GM21528 (cell line): ENCODE data around the gene PRELID3B.
A peak's percentile ranks its signal among the peaks of the same experiment; 100 is the strongest.
"Not testable (repeated sequence)": the region's sequence is repeated elsewhere in the genome, so short reads cannot be mapped to it uniquely, and the experiment has no call there.

Experiments
- ATAC-seq: cut with Tn5 transposase; IDR thresholded peaks from one replicate; pipeline ENCODE4 v1.9.1; 2021; ENCODE audit warnings: mild to moderate bottlenecking, moderate library complexity; ENCODE audit not compliant: unreplicated experiment, low FRiP score

PRELID3B gene

DNA sequence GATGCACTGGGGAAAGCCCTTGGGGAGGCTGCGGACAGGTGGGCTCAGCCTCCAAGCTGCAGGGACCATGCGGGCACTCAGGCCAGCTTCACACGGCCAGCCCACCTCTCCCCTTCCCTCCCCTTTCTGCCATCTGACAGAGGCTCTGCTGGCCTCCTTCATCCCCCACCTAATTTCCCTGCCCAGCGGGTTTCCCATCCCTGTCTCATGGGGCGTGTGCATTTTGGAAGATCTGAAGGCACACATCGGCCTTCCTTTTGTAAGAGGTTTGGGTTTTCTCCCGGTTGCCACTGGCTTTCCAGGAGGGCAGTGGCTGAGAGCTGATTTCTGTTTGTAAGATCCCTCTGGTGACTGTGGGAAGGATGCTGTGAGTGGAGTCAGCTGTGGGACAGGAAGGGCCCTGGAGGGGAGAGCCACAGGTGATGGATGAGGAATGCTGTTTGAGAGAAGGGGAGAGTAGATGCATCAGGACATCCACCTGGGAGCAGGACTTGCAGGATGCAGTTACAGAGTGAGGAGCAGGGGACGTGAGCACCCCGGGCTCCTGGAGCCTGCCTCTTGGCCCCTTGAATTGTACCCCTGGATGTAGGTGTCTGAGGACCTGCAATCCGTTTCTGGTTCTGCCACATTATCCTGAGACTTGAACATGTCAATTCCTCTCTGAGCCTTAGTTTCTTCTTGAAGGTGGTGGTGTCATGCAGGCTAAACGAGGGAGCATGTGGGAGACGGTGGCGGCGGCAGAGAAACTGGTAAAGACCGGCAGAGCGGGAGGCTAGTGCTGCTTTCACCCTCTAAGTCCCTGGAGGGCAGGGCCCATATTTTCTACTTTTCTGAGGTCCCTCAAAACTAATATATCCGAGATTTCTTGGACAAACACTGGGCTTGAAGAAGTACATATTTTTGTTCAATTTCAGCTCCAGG, 29.3 kb downstream of the PRELID3B start:
- ATAC-seq = no peak

DNA sequence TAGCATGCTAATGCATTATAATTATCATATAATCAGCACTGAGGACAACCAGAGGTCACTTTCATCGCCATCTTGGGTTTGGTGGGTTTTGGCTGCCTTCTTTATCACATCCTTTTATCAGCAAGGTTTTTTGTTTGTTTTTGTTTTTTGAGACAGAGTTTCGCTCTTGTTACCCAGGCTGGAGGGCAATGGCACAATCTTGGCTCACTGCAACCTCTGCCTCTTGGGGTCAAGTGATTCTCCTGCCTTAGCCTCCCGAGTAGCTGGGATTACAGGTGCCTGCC, 30.8 kb downstream of the PRELID3B start:
- not testable (repeated sequence) for ATAC-seq

DNA sequence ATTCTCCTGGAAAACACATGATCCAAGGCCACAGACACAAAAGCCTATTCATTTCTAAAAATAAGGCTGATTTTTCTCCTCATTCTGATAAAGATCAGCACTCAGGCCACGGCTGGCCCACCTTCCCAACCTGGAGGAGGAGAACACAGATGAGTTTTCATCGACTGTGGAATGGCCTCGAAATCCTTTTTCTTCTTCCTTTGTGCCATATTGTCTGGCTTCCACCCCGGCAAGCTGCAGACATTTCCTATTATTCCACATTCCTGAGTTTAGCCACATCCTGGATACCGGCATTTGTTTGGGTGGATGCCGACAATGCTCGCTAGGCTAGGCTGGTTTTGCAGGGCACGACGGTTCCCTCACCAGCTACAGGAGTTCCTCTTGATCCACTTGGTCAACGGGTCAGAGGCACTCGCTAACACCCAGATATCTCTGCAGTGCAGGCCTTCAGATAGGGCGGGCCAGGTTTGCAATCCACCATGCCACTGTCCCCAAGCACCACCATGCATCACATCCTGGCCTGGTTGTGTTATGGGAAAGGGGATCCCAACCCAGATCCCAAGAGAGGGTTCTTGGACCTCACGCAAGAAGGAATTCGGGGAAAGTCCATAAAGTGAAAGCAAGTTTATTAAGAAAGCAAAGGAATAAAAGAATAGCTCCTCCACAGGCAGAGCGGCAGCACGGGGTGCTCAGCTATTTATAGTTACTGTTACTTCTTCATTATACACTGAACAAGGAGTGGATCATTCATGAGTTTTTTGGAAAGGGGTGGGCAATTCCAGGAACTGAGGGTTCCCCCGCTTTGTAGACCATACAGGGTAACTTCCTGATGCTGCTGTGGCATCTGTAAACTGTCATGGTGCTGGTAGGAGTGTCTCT, 31.4 kb downstream of the PRELID3B start:
- no peak for ATAC-seq

DNA sequence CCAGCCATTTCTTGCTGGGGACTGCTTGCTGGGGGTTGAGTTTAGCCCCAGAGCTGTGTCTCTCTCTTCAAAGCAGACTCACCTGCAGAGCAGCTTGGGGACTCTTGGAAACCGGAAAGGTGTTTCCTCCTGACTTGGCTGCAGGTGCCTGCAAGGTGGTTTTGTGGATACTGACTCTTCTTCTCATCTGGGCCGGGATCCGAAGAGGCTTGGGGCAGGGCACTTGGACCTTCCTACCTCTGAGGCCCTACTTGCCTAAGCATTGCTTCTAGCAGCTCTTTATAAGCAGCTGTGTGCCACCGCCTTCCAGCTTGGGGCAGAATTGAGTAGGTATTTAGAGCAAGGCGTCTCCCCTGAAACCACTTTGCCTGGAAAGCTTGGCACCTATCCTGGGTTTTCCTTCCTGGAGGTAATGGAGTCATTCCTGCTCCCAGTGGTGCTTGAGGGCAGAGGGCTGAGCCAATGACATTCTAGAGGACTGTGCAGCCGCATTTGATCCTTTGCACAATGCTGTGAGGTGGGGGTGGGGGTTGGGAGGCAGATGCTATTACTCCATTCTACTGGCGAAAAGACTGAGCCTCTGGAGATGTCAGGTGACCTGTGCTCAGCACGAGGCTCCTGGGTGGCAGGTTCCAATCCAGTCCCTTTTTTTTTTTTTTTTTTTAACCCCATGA, 32.1 kb downstream of the PRELID3B start:
- ATAC-seq = no peak

DNA sequence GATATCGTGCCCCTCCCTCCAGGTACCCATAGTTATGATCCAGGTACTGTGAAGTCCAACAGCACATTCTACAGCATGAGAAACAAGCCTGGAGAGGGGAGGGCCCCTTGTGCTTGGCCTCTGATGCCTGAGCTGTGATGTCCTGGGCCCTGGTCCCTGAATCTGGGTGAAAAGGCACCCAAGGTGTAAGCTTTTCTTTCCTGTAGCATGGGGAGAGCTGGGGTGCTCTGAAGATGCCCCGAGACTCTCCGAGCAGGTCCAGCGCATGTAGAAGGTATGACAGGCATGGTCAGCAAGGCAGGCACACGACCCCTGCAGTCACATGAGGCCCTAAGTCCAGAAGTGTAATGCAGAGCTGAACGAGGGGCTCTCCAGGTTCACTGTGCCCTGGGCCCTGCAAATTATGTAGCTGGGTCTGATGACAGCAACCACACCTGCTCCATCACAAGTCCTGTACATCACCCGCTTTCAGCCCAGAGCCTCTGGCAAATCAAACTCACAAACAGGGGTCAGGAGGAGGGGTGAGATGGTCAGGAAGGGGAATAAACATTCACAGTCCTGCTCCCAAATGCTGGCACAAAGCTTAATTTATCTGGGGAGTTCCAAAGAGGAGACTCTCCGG, 33.8 kb downstream of the PRELID3B start:
- ATAC-seq = no peak

DNA sequence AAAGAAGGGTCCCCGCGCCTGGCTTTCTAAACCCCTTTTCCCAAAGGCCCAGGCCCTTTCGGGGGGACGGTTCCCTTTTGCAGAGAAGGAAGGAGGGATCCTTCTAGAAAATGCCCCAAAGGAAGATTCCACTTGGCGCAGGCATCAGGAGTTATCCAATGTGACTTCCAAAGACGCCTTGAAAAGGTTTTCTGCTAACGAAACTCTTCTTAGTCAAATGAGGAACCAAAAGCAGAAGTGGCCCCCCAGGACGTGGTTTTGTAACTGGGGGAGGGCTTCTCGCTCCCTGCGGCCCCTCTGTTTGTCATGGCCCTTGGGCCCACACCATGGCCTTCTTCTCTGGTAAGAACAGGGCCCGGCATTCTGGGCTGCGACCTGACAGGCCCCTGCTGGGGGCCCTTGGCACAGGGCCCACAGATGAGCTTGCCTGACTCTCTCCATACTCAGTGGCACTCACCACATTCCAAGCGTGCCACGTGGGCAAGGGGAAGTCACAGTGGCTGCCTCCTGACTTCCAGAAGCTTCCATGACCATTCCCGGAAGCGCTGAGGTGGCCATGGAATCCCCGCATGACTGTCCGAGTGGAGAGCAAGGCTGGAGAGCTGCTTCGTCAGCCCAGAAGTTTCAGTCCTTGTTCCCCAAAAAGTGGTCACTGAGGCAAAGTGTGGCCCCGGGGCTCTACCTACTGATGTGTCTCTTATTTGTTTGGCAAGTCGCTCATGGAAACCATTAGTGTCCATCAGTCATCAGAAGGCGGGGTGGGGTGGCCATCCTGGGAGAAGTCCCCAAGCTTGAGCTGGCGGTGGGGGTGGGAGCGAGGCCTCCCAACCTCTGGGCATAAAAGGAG, 34.7 kb downstream of the PRELID3B start:
- ATAC-seq = peak; percentile 44

DNA sequence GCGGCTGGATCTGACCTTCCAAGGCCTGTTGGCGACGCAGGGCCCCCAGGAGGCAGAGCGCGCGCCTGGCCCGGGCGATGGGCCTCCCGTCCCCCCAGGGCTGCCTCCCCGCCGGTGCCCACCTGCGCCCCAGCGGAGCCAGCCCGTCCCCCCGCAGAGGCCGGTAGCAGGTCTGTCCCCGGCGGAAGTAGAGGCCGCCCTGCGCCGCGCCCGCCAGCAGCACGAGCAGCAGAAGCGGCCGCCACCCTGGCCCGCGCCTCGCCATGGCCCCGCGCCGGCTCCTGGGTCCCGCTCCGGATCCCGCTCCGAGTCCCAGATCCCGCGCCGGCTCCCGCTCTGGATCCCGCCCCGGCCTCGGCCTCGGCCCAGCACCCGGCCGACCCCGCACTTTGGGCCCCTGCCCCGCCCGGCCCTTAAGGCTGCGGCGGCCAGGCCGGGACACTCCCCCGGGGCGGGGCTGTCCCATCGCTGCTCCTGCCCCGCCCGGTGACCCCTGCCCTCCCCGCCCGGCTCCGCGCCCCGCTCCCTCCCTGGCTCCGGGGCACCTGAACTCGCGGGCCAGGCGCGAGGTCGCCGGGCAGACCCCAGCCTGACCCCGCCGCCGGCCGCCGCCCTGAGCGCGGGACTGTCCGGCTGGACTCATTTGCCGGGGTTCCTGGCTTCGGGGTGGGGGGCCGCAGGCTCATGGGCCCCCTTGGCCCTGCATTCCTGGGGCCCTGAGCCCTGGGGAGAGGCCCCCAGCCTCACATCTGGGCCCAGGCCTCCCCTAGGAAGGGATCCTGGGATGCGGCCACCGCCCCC, 35.5 kb downstream of the PRELID3B start, which contains the start of gene CTSZ:
Gene CTSZ, minus strand, starts transcription at position 391 of the 801 bp plus-strand sequence. Its CDS starts 126 bp downstream, at position 265.
- ATAC-seq = peak; percentile 26

DNA sequence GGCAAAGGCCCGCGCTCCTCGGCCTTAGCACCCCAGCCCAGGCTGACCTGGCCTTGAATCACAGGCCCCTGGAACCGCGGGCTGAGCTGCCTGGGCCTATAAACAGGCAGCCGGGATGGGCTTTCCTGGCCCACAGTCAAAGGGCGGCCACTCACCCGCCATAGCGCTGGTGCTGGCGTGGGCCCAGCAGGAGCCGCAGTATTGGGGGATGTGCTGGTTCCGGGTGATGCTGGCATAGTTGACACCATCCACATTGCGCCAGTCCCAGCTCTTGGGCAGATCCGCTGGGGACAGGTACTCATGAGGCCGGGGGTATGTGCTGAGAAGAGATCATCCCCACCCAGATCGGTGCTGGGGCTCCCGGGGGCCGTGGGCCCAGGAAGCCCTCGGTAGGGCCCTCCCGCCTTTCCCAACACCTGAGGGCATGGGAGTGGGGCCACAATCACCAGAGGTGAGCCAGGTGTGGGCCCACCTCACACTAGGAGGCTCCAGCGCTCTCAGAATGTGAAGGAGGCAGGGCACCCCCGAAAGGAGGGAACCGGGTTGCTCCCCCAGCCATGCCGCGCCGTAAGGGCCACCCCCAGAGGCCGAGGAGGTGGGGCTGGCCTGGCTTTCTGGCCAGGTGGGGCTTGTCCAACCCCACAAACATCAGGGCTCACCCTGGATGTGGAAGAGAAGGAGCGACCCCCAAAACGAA, 36.3 kb downstream of the PRELID3B start:
- no peak for ATAC-seq

DNA sequence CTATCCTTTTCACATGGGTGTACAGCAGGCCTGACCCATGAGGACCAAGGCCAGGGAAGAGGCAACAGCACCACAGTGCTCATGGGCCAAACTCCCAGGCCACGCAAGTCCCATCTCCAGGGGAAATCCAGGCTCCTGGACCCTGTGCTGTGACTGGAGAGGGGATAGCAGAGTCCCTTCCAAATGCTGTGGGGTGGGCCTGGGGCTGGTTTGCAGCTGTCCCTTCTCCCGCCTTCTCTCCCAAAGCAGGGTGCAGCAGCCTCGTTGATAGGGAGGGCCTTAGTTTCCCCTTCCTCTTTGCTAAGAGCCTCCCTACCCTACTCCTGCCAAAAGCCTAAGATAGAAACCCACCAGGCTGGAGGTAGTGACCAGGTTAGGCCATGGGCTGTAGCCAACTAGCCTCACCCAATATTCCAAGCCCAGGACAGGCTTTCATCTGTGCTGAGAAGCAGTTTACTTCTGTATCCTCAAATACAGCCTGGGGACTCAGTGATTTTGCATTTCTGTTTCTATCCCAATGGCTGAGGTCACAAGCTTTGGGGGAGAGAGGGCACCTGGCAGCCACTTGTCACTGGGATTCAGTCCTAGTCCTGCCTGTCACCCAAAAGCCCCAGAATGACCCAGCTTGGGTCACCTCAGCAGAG, 36.9 kb downstream of the PRELID3B start:
- no peak for ATAC-seq

DNA sequence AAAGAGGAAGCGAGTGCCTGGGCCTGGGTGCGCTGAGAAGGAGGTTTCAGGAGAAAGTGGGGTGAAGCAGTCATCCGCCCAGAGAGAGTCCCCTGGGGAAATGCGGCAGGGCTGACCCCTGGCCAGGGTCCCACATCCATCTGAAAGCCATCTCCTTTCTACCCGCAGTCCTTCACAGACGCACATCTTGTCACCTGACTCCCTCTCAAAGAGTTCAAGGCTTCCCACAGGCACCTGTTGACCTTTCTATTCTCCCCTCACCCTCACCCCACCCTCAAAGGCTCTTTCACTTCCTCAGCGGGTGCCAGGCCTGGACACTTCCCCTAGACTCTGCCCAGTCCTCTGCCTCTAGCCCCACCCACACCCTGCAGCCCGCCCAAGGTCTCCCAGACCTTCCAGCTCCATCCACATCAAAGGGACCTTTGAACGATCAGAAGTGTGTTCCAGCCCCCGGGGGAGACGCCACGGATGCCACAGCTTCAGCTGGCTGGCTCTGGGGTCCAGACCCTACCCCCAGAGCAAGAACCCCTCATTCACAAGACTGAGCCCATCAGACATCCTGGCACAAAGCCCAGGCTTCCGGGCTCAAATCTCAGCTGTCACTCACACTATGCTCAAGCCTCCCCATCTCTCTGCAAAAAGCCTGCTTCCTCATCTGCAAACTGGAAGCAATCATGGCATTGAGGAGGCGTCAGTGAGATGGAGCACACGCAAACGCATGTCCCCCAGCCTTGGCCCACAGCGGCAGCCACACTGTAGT, 37.6 kb downstream of the PRELID3B start:
- peak; percentile 61 for ATAC-seq

DNA sequence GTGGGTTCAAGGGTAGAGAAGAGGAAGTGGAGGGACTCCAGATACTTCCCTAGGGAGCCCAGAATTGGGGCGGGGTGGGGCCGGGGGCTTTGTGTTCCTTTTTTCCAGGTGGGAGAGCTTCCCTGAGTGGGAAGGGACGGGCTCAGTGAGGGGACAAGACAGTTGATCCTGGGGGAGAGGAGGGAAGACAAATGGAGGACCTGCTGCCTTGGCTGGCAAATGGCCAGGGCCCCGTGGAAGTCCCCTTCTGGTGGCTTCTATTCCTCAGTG, 38.2 kb downstream of the PRELID3B start:
- ATAC-seq = no peak

DNA sequence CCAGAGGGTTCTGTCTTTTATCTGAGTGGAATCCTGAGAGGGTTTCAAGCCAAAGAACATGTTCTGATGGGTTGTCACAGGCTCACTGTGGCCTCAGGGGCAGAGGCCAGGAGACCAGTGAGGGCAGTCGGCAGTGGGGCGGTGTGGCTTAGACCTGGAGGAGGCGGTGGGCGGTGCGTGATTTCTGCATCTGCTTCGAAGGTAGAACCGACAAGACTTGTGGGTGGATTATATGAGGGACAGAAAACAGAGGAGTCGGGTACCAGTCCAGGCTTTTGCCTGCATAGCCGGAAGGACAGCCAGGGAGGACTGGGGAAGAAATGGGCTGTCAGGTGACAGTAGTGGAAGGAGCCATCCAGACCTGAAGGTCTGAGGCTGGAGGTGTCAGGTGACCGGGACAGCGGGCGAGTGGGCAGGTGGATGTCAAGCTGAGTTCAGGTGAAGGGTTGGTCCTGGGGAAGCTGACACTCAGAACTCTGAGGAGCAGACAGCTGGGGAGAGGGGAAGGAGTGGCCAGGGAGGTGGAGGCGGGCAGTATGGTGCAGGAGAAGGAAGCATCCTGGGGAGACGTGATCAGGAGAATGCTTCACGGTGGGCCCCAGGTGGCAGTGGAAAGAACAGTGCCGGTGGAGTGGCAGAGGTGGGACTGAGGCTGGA, 38.6 kb downstream of the PRELID3B start:
- ATAC-seq = no peak

DNA sequence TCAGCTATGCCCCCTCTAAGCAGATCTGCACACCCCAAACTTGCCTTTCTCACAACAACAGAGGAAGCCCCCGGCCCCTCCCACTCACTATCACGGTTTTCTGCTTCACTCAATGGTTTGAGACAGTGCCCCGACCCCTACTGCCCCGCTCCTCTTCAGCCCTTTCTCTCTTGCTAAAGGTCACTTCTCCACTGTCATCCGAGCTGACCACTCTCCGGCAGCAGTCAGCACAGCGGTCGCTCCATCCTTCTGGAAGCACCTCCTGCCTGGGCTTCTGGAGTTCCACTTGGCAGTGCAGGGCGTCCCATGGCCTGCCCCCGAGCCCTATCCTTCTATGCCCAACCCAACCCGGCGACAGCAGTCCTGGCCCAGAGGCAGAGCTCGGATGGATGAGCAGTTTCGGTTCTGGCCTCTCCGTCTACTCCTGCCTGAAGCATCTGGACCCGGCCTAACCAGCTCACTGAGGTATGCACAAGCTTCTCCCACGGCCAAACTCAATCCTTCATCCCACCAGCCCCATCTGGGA, 39.6 kb downstream of the PRELID3B start:
- no peak for ATAC-seq

DNA sequence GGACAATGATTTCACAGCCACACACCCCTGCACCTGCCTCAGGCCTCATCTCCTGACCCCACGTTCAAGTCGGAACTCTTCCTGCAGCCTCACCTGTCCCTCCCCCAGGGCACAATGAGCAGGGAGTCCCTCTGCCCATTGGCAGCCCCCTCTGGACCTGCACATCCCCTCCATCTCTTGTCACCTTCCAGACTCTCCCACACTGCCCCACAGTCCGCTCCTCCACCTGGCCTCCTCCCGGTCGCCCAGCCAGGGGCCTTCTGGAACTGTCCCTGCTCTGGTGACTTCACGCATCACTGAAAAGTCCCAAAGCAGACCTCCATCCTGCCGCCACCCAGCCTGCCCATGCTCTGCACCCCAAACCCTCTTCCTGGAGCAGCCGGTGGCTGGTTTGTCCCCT, 40.2 kb downstream of the PRELID3B start:
- no peak for ATAC-seq

DNA sequence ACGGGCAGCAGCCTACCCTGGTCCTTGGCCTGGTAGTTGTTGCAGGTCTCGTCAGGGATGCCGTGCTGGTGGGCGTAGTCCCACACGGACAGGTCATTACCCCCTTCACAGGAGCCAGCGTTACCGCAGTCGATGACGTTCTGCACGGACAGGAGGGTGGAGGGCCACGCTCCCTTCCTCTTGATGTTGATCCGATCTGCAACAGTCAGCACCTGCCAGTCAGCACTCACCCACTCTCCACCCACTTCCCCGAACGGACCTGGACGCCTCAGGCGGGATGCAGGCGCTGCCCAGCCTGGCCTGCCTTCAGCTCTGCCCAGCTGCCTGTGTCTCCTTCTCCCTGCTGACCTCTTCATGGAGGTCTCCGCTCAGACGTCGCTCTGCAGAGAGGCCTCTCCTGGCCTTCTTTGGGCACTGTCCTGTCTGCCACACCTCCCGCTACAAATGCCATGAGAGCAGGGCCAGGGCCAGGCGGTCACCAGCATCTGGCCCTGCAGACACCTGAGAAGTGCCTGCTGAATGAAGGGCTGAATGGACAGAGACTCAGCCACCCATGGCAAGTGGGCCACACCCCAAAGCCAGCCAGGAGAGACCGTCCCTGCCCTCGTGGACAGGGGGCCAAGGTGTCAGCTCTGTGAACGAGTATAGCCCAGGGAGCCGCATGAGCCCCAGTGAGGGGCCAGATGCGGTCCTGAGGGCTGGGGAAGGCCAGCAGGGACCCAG, 41.0 kb downstream of the PRELID3B start:
- no peak for ATAC-seq

DNA sequence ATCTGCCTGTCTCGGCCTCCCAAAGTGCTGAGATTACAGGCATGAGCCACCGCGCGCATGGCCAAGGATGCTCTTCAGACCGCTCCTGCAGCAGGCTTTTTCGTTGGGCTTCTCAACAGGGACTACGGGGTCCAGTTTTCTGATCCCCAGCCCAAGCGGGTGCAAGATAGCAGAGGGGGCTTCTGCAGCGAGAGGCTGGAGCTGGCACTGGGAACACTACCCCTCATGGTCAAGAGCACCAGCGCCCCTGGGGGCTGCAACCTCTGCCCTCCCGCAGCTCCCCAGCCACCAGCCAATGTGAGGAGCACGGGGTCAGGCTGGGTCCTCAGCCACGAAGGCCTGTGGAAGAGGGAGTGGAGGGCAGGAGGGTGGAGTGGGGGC, 41.5 kb downstream of the PRELID3B start:
- no peak for ATAC-seq
